Measurements from ENCODE around the gene WBP1L.

Gene WBP1L

GRCh38 chr10:102704915-102705314 lies 38.8 kb upstream of the WBP1L start:
- no peaks in the 10 kb centered on the region for H3K4me1 ChIP-seq (ENCODE audit: insufficient read depth, insufficient read length)
- H3K36me3 ChIP-seq (ENCODE audit: insufficient read depth, insufficient read length, low read length): no peaks in the 10 kb centered on the region
- TF ChIP-seq YY1 (IDR thresholded peaks at IDR 0.05; ENCODE audit: insufficient read depth, insufficient read length): no peak
- TF ChIP-seq SUZ12 (IDR thresholded peaks at IDR 0.05; ENCODE audit: extremely low read depth, insufficient read depth, insufficient read length): no peak
- TF ChIP-seq ZNF274 (IDR thresholded peaks at IDR 0.05; ENCODE audit: low read depth, low read length): no peak
- no peaks in the 10 kb centered on the region for H3K9me3 ChIP-seq (ENCODE audit: insufficient read depth, low read length)
- no peaks in the 10 kb centered on the region for H3K27me3 ChIP-seq (ENCODE audit: insufficient read depth, insufficient read length)
- no peak overlapping the region for H3K9ac ChIP-seq (ENCODE audit: insufficient read length, low read depth)
- DNase-seq (ENCODE audit: low read depth, low spot score): no peak
- H3K4me3 ChIP-seq (ENCODE audit: insufficient read length, low read depth): no peak overlapping the region

- Histone ChIP-seq H3K4me3 (ENCODE audit: insufficient read length, low read depth) (no peak overlapping the region), H3K9ac (ENCODE audit: insufficient read length, low read depth) (no peak overlapping the region), H3K9me3 (ENCODE audit: insufficient read depth, low read length) (no peaks in the 10 kb centered on the region), H3K4me1 (ENCODE audit: insufficient read depth, insufficient read length) (no peaks in the 10 kb centered on the region), H3K36me3 (ENCODE audit: insufficient read depth, insufficient read length, low read length) (no peaks in the 10 kb centered on the region), H3K27me3 (ENCODE audit: insufficient read depth, insufficient read length) (no peaks in the 10 kb centered on the region)
- no peak for DNase-seq (ENCODE audit: low read depth, low spot score)
- no peak for TF ChIP-seq ZNF274 (IDR thresholded peaks at IDR 0.05; ENCODE audit: low read depth, low read length)
- TF ChIP-seq SUZ12 (IDR thresholded peaks at IDR 0.05; ENCODE audit: extremely low read depth, insufficient read depth, insufficient read length): no peak
- TF ChIP-seq YY1 (IDR thresholded peaks at IDR 0.05; ENCODE audit: insufficient read depth, insufficient read length): no peak
Observed at GRCh38 chr10:102705531-102705930, 38.2 kb upstream of the WBP1L start.

GRCh38 chr10:102710609-102711008 lies 33.1 kb upstream of the WBP1L start:
- no peak overlapping the region for H3K9ac ChIP-seq (ENCODE audit: insufficient read length, low read depth)
- no peaks in the 10 kb centered on the region for H3K27me3 ChIP-seq (ENCODE audit: insufficient read depth, insufficient read length)
- DNase-seq (ENCODE audit: low read depth, low spot score): no peak

GRCh38 chr10:102712089-102712488 lies 31.7 kb upstream of the WBP1L start:
- no peak overlapping the region for H3K4me3 ChIP-seq (ENCODE audit: insufficient read length, low read depth)
- no peak overlapping the region for H3K9ac ChIP-seq (ENCODE audit: insufficient read length, low read depth)
- no peak for DNase-seq (ENCODE audit: low read depth, low spot score)
- TF ChIP-seq YY1 (IDR thresholded peaks at IDR 0.05; ENCODE audit: insufficient read depth, insufficient read length) (no peak), SUZ12 (IDR thresholded peaks at IDR 0.05; ENCODE audit: extremely low read depth, insufficient read depth, insufficient read length) (no peak), ZNF274 (IDR thresholded peaks at IDR 0.05; ENCODE audit: low read depth, low read length) (no peak)
- H3K36me3 ChIP-seq (ENCODE audit: insufficient read depth, insufficient read length, low read length): peaks cover 7% of the 10 kb centered on the region
- H3K27me3 ChIP-seq (ENCODE audit: insufficient read depth, insufficient read length): no peaks in the 10 kb centered on the region
- no peaks in the 10 kb centered on the region for H3K4me1 ChIP-seq (ENCODE audit: insufficient read depth, insufficient read length)
- H3K9me3 ChIP-seq (ENCODE audit: insufficient read depth, low read length): no peaks in the 10 kb centered on the region

More at GRCh38 chr10:102710609-102711008, 33.1 kb upstream of the WBP1L start:
- no peak for TF ChIP-seq ZNF274 (IDR thresholded peaks at IDR 0.05; ENCODE audit: low read depth, low read length)
- no peak for TF ChIP-seq YY1 (IDR thresholded peaks at IDR 0.05; ENCODE audit: insufficient read depth, insufficient read length)
- TF ChIP-seq SUZ12 (IDR thresholded peaks at IDR 0.05; ENCODE audit: extremely low read depth, insufficient read depth, insufficient read length): no peak
- no peaks in the 10 kb centered on the region for H3K9me3 ChIP-seq (ENCODE audit: insufficient read depth, low read length)
- H3K36me3 ChIP-seq (ENCODE audit: insufficient read depth, insufficient read length, low read length): no peaks in the 10 kb centered on the region
- no peak overlapping the region for H3K4me3 ChIP-seq (ENCODE audit: insufficient read length, low read depth)
- no peaks in the 10 kb centered on the region for H3K4me1 ChIP-seq (ENCODE audit: insufficient read depth, insufficient read length)

GRCh38 chr10:102712843-102713538 lies 30.8 kb upstream of the WBP1L start:
- H3K4me3 ChIP-seq (ENCODE audit: insufficient read length, low read depth): peak overlapping the region; percentile 86
- DNase-seq (ENCODE audit: low read depth, low spot score): no peak

GRCh38 chr10:102713539-102713813 lies 30.3 kb upstream of the WBP1L start:
- Histone ChIP-seq H3K27me3 (ENCODE audit: insufficient read depth, insufficient read length) (no peaks in the 10 kb centered on the region), H3K36me3 (ENCODE audit: insufficient read depth, insufficient read length, low read length) (peaks cover 16% of the 10 kb centered on the region), H3K4me3 (ENCODE audit: insufficient read length, low read depth) (peak overlapping the region; percentile 86), H3K4me1 (ENCODE audit: insufficient read depth, insufficient read length) (peaks cover 7% of the 10 kb centered on the region), H3K9me3 (ENCODE audit: insufficient read depth, low read length) (no peaks in the 10 kb centered on the region), H3K9ac (ENCODE audit: insufficient read length, low read depth) (peak overlapping the region; percentile 80)
- no peak for DNase-seq (ENCODE audit: low read depth, low spot score)
- TF ChIP-seq ZNF274 (IDR thresholded peaks at IDR 0.05; ENCODE audit: low read depth, low read length) (no peak), SUZ12 (IDR thresholded peaks at IDR 0.05; ENCODE audit: extremely low read depth, insufficient read depth, insufficient read length) (no peak), YY1 (IDR thresholded peaks at IDR 0.05; ENCODE audit: insufficient read depth, insufficient read length) (no peak)

More at GRCh38 chr10:102712843-102713538, 30.8 kb upstream of the WBP1L start:
- no peaks in the 10 kb centered on the region for H3K9me3 ChIP-seq (ENCODE audit: insufficient read depth, low read length)
- TF ChIP-seq SUZ12 (IDR thresholded peaks at IDR 0.05; ENCODE audit: extremely low read depth, insufficient read depth, insufficient read length): no peak
- TF ChIP-seq ZNF274 (IDR thresholded peaks at IDR 0.05; ENCODE audit: low read depth, low read length): no peak
- no peak for TF ChIP-seq YY1 (IDR thresholded peaks at IDR 0.05; ENCODE audit: insufficient read depth, insufficient read length)
- peaks cover 4% of the 10 kb centered on the region for H3K4me1 ChIP-seq (ENCODE audit: insufficient read depth, insufficient read length)
- H3K36me3 ChIP-seq (ENCODE audit: insufficient read depth, insufficient read length, low read length): peaks cover 15% of the 10 kb centered on the region
- H3K27me3 ChIP-seq (ENCODE audit: insufficient read depth, insufficient read length): no peaks in the 10 kb centered on the region
- peak overlapping the region; percentile 80 for H3K9ac ChIP-seq (ENCODE audit: insufficient read length, low read depth)

- H3K36me3 ChIP-seq (ENCODE audit: insufficient read depth, insufficient read length, low read length): peaks cover 16% of the 10 kb centered on the region
Observed at GRCh38 chr10:102713814-102714620, 29.7 kb upstream of the WBP1L start, which contains the start of gene ARL3. Gene ARL3, minus strand, starts transcription at chr10:102714397. Its CDS starts 122 bp downstream, at chr10:102714275.

More at GRCh38 chr10:102713814-102714620, 29.7 kb upstream of the WBP1L start, which contains the start of gene ARL3:
- DNase-seq (ENCODE audit: low read depth, low spot score): peak; percentile 91
- Histone ChIP-seq H3K9me3 (ENCODE audit: insufficient read depth, low read length) (no peaks in the 10 kb centered on the region), H3K9ac (ENCODE audit: insufficient read length, low read depth) (peak within 1 kb of the TSS; percentile 92), H3K27me3 (ENCODE audit: insufficient read depth, insufficient read length) (no peaks in the 10 kb centered on the region), H3K4me3 (ENCODE audit: insufficient read length, low read depth) (peak within 1 kb of the TSS; percentile 86), H3K4me1 (ENCODE audit: insufficient read depth, insufficient read length) (peaks cover 9% of the 10 kb centered on the region)
- TF ChIP-seq SUZ12 (IDR thresholded peaks at IDR 0.05; ENCODE audit: extremely low read depth, insufficient read depth, insufficient read length) (no peak), ZNF274 (IDR thresholded peaks at IDR 0.05; ENCODE audit: low read depth, low read length) (no peak), YY1 (IDR thresholded peaks at IDR 0.05; ENCODE audit: insufficient read depth, insufficient read length) (no peak)

All from NT2/D1 (cell line).